GM12878 (cell line): ENCODE results near the gene IFI30. TPM values are rescaled to one million over a fixed set of nuclear protein-coding genes. Genes with fewer than 3 reads are reported as not detected.

Source experiments
- ATAC-seq: fragments of 200-7000 bp; cut with Tn5 transposase; 3 replicates; pipeline ENCODE4 v1.9.1; 2020; ENCODE audit warnings: mild to moderate bottlenecking, moderate library complexity
- BruUV-seq: library from RNA; stranded (reverse); fragments of 400-500 nt; replicated peaks from 2 replicates; lab custom pipeline; 2021; lab: Mats Ljungman, UMichigan
- CTCF ChIA-PET: fragments of 300-600 bp; sonication (Branson Sonifier 250); formaldehyde crosslinking; extraction: SDS; loops from one replicate; lab custom pipeline; 2021; ENCODE audit warnings: inconsistent platforms; lab: Yijun Ruan, JAX
- POLR2A ChIA-PET: fragments of 350-600 bp; formaldehyde crosslinking; extraction: SDS; loops from one replicate; lab custom pipeline; 2021; ENCODE audit warnings: inconsistent platforms; lab: Charles Lee
- RAD21 ChIA-PET: fragments of 300-600 bp; sonication (Branson Sonifier 250); formaldehyde crosslinking; loops from one replicate; lab custom pipeline; 2023; ENCODE audit warnings: antibody characterized with exemption; ENCODE audit not compliant: unreplicated experiment; lab: Charles Lee
- SMC1A ChIA-PET: fragments of 300-600 bp; sonication (Branson Sonifier 250); formaldehyde crosslinking; loops from one replicate; lab custom pipeline; 2023; ENCODE audit not compliant: unreplicated experiment, uncharacterized antibody; lab: Charles Lee
- DNase-seq: peaks from one replicate; pipeline ENCODE4 v3.0.0-alpha.2; 2011; ENCODE audit warnings: low read depth, low spot score
- FAIRE-seq: peaks from 3 replicates; lab custom pipeline; 2011; peaks lifted over from hg19 to GRCh38; lab: Jason Lieb, UNC
- H2AFZ ChIP-seq: 2 replicates; pipeline ENCODE4 v1.6.0; 2011; ENCODE audit warnings: low read depth, low read length, control low read depth; ENCODE audit not compliant: control insufficient read depth
- H3K27ac ChIP-seq: 2 replicates; pipeline ENCODE4 v1.5.1; 2011; ENCODE audit warnings: control low read depth; ENCODE audit not compliant: control insufficient read depth, insufficient read depth
- H3K27me3 ChIP-seq, 2 experiments: replicated peaks in 1 of 2; 2 replicates each; pipeline versions ENCODE4 v1.6.0 to v1.6.1; 2011; ENCODE audit warnings: low read length in 1 of 2; ENCODE audit not compliant: control insufficient read depth in 2 of 2, insufficient read depth in 2 of 2
- H3K36me3 ChIP-seq, 2 experiments: 2 replicates each; pipeline ENCODE4 v1.5.1; 2011; ENCODE audit warnings: low read length in 1 of 2; ENCODE audit not compliant: control insufficient read depth in 2 of 2, insufficient read depth in 2 of 2
- H3K4me1 ChIP-seq: 2 replicates; pipeline ENCODE4 v1.6.1; 2011; ENCODE audit warnings: mild to moderate bottlenecking, low read length, moderate library complexity, mixed read lengths; ENCODE audit not compliant: control insufficient read depth, insufficient read depth
- H3K4me2 ChIP-seq: 2 replicates; pipeline ENCODE4 v1.6.0; 2011; ENCODE audit warnings: control low read depth; ENCODE audit not compliant: control insufficient read depth, insufficient read depth
- H3K4me3 ChIP-seq: fragments of 200-600 bp; sonication (generic); 2 replicates; pipeline ENCODE4 v1.5.1; 2016
- H3K79me2 ChIP-seq: 2 replicates; pipeline ENCODE4 v1.6.0; 2011; ENCODE audit warnings: low read length; ENCODE audit not compliant: control insufficient read depth, insufficient read depth
- H3K9ac ChIP-seq: 2 replicates; pipeline ENCODE4 v1.8.0; 2011; ENCODE audit warnings: low read length, control low read depth, mixed read lengths; ENCODE audit not compliant: control insufficient read depth, insufficient read depth
- H3K9me3 ChIP-seq: replicated peaks from 3 replicates; pipeline ENCODE4 v1.5.1; 2011; ENCODE audit warnings: mild to moderate bottlenecking, low read length; ENCODE audit not compliant: control insufficient read depth, insufficient read depth
- H4K20me1 ChIP-seq: 2 replicates; pipeline ENCODE4 v1.6.0; 2011; ENCODE audit not compliant: control insufficient read depth, insufficient read depth
- BCL11A ChIP-seq: IDR thresholded peaks from 2 replicates; pipeline ENCODE4 v1.6.1; 2011; ENCODE audit warnings: low read depth, low read length
- EZH2 ChIP-seq: IDR thresholded peaks from 2 replicates; pipeline ENCODE4 v1.6.1; 2012; ENCODE audit warnings: low read depth, mild to moderate bottlenecking, control low read depth, inconsistent platforms, low read length, borderline replicate concordance; ENCODE audit not compliant: control insufficient read depth
- KLF5 ChIP-seq: fragments of 450-650 bp; IDR thresholded peaks from 2 replicates; pipeline ENCODE4 v1.6.1; 2014; ENCODE audit warnings: mild to moderate bottlenecking; ENCODE audit not compliant: partially characterized antibody
- NFYA ChIP-seq: IDR thresholded peaks from 2 replicates; pipeline ENCODE4 v1.6.1; 2011; ENCODE audit warnings: low read depth, mild to moderate bottlenecking, low read length, improper control_type of control experiment, borderline replicate concordance
- NR2C2 ChIP-seq: IDR thresholded peaks from 2 replicates; pipeline ENCODE4 v1.6.1; 2011; ENCODE audit warnings: borderline replicate concordance, low read depth; ENCODE audit not compliant: control insufficient read depth, insufficient read length
- POLR2AphosphoS2 ChIP-seq: IDR thresholded peaks from 2 replicates; pipeline ENCODE4 v1.6.1; 2011; ENCODE audit warnings: low read depth, mild to moderate bottlenecking, low read length, improper control_type of control experiment, moderate library complexity
- POLR2AphosphoS5 ChIP-seq: IDR thresholded peaks from 2 replicates; pipeline ENCODE4 v1.6.1; 2011; ENCODE audit warnings: mild to moderate bottlenecking, low read length, inconsistent platforms
- WGBS: methylation state at CpG from one replicate; pipeline ENCODE4 v1.1.6; 2016; ENCODE audit warnings: low lambda C conversion rate; ENCODE audit not compliant: insufficient replicate concordance, insufficient coverage; ENCODE audit errors: missing lambda C conversion rate; 5-methylcytosine and 5-hydroxymethylcytosine counted together
- in situ Hi-C: fragments of 300-500 bp; cut with MboI; formaldehyde crosslinking; loops from 9 replicates; pipeline ENCODE4 v1.14.3; 2018; ENCODE audit warnings: mixed read lengths
- intact Hi-C: fragments of 100-400 bp; cut with micrococcal nuclease; formaldehyde crosslinking; loops from one replicate; pipeline ENCODE4 v1.14.2; 2022; ENCODE audit not compliant: unreplicated experiment
- polyA plus RNA-seq, 11 experiments: library from polyadenylated mRNA; depleted of rRNA in 4 of 11; unstranded in 6 of 11; stranded (reverse) in 5 of 11; fragments of >200 nt; fragmentation: Nextera tagmentation in 4 of 11; fragmentation: Illumina TruSeq in 1 of 11; extraction: Ambion mirVana in 4 of 11; extraction: Trizol in 1 of 11; gene quantifications; 1 replicate in 1 of 11; 2 replicates in 10 of 11; pipeline versions ENCODE4 v1.2.1 to v1.2.3, GENCODE V29; 2011 to 2016; ENCODE audit warnings: inconsistent platforms in 2 of 11, missing spikeins in 2 of 11, low read depth in 1 of 11
- total RNA-seq, 4 experiments: library from RNA; depleted of rRNA in 3 of 4; stranded (reverse); fragments of >200 nt in 3 of 4; fragmentation: Illumina TruSeq in 1 of 4; extraction: Trizol in 1 of 4; gene quantifications; 2 replicates each; pipeline versions ENCODE4 v1.2.1 to v1.2.3, GENCODE V29; 2013 to 2021
- TF ChIP-seq, protein P1 (sequence below): fragments of 450-650 bp; IDR thresholded peaks from 2 replicates; pipeline ENCODE4 v1.6.1; 2017; ENCODE audit warnings: mild to moderate bottlenecking, moderate library complexity
- TF ChIP-seq, protein P2 (sequence below): fragments of 450-650 bp; IDR thresholded peaks from 2 replicates; pipeline ENCODE4 v1.6.1; 2018; ENCODE audit warnings: mild to moderate bottlenecking, low read depth, moderate library complexity; ENCODE audit not compliant: partially characterized antibody

The IFI30 gene
- total and polyA plus RNA-seq, 10 of the 15 experiments (the other 5 are each of a cell fraction or from before 2014, with no cell fraction given), result 221 to 1,112 (median 451) TPM

DNA sequence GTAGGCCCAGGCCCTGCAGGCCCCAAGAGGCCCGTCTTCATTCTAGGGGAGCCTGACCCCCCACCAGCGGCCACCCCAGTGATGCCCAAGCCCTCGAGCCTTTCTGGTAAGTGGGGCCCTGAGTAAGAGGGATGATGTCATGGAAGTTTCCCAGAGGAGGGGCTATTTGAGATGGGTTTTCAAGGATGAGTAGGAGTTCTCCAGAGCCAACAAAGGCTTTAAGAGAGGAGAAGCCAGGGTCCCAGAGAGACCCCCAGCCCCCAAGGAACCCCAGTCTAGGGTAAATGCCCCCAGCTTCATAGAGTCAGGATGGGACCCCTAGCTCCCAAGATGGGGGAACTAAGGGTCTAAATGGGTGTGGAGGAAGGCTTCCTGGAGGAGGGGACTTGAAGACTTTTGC is 29.7 kb upstream of the IFI30 start:
- H3K36me3 ChIP-seq, result peaks cover 22 to 29% of the 10 kb centered on the region in 2 experiments
- in situ Hi-C loops, result no loop called here
- CTCF ChIA-PET, result interaction anchor here (0.7 kb wide), 1 partner anchor 146 kb away, joined by 5 read pairs; no protein-coding TSS in a partner anchor
- H3K79me2 ChIP-seq, result no peaks in the 10 kb centered on the region
- H3K4me2 ChIP-seq, result no peak overlapping the region
- BruUV-seq, result no TSS peak
- ATAC-seq, result no peak
- POLR2A ChIA-PET, result no interaction called here
- SMC1A ChIA-PET, result interaction anchor here (0.6 kb wide), 1 partner anchor 79 kb away, joined by 3 read pairs; no protein-coding TSS in a partner anchor
- no peaks in the 10 kb centered on the region for H4K20me1 ChIP-seq
- no peak for FAIRE-seq
- 82% methylated on average over 3 of the region's 3 CpGs for WGBS
- no peaks in the 10 kb centered on the region for H3K4me1 ChIP-seq
- H3K9ac ChIP-seq, result no peak overlapping the region
- no peaks in the 10 kb centered on the region for H3K9me3 ChIP-seq
- no peak overlapping the region for H3K4me3 ChIP-seq
- H2AFZ ChIP-seq, result no peak overlapping the region
- RAD21 ChIA-PET, result no interaction called here
- DNase-seq, result no peak
- TF ChIP-seq BCL11A (no peak), NR2C2 (no peak), KLF5 (no peak), POLR2AphosphoS5 (no peak), EZH2 (no peak), NFYA (no peak), POLR2AphosphoS2 (no peak)
- TF ChIP-seq, protein P1, sequence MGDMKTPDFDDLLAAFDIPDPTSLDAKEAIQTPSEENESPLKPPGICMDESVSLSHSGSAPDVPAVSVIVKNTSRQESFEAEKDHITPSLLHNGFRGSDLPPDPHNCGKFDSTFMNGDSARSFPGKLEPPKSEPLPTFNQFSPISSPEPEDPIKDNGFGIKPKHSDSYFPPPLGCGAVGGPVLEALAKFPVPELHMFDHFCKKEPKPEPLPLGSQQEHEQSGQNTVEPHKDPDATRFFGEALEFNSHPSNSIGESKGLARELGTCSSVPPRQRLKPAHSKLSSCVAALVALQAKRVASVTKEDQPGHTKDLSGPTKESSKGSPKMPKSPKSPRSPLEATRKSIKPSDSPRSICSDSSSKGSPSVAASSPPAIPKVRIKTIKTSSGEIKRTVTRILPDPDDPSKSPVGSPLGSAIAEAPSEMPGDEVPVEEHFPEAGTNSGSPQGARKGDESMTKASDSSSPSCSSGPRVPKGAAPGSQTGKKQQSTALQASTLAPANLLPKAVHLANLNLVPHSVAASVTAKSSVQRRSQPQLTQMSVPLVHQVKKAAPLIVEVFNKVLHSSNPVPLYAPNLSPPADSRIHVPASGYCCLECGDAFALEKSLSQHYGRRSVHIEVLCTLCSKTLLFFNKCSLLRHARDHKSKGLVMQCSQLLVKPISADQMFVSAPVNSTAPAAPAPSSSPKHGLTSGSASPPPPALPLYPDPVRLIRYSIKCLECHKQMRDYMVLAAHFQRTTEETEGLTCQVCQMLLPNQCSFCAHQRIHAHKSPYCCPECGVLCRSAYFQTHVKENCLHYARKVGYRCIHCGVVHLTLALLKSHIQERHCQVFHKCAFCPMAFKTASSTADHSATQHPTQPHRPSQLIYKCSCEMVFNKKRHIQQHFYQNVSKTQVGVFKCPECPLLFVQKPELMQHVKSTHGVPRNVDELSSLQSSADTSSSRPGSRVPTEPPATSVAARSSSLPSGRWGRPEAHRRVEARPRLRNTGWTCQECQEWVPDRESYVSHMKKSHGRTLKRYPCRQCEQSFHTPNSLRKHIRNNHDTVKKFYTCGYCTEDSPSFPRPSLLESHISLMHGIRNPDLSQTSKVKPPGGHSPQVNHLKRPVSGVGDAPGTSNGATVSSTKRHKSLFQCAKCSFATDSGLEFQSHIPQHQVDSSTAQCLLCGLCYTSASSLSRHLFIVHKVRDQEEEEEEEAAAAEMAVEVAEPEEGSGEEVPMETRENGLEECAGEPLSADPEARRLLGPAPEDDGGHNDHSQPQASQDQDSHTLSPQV, result no peak
- TF ChIP-seq, protein P2, sequence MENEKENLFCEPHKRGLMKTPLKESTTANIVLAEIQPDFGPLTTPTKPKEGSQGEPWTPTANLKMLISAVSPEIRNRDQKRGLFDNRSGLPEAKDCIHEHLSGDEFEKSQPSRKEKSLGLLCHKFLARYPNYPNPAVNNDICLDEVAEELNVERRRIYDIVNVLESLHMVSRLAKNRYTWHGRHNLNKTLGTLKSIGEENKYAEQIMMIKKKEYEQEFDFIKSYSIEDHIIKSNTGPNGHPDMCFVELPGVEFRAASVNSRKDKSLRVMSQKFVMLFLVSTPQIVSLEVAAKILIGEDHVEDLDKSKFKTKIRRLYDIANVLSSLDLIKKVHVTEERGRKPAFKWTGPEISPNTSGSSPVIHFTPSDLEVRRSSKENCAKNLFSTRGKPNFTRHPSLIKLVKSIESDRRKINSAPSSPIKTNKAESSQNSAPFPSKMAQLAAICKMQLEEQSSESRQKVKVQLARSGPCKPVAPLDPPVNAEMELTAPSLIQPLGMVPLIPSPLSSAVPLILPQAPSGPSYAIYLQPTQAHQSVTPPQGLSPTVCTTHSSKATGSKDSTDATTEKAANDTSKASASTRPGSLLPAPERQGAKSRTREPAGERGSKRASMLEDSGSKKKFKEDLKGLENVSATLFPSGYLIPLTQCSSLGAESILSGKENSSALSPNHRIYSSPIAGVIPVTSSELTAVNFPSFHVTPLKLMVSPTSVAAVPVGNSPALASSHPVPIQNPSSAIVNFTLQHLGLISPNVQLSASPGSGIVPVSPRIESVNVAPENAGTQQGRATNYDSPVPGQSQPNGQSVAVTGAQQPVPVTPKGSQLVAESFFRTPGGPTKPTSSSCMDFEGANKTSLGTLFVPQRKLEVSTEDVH, result no peak
- intact Hi-C loops, result no loop called here
- H3K27me3 ChIP-seq, result no peaks in the 10 kb centered on the region
- H3K27ac ChIP-seq, result no peak overlapping the region
